Right ventricle myocardium superior (tissue), 1 donor: Measurements from ENCODE around the gene PLXNB1. TPM values are rescaled to one million over a fixed set of nuclear protein-coding genes. Genes with fewer than 3 reads are reported as not detected.
A peak's percentile ranks its signal among the peaks of the same experiment; 100 is the strongest.
"Not testable (repeated sequence)": the region's sequence is repeated elsewhere in the genome, so short reads cannot be mapped to it uniquely, and the experiment has no call there.

Experiments
- ATAC-seq: fragments of 200-7000 bp; cut with Tn5 transposase; one replicate; pipeline ENCODE4 v1.9.1; 2020; ENCODE audit warnings: mild to moderate bottlenecking; ENCODE audit not compliant: poor library complexity
- DNase-seq: peaks from one replicate; pipeline ENCODE4 v3.0.0-alpha.2; 2020
- intact Hi-C: fragments of 100-400 bp; cut with DNase I; formaldehyde crosslinking; loops from one replicate; pipeline ENCODE4 v1.11.2; 2022
- long read RNA-seq: library from polyadenylated mRNA; unstranded; transcript quantifications from one replicate; pipeline ENCODE4 v2.0.0, GENCODE V29; 2021
- total RNA-seq: library from RNA; stranded (reverse); fragmentation: NEBNext Ultra II Directional; extraction: Animal tissue kit (Norgen Biotek cat#: 25700); gene quantifications from one replicate; pipeline ENCODE4 v1.2.1, GENCODE V29; 2021
- donor health status: DM: no; HTN: yes; CAD: no; lungs with severe emphysema.

PLXNB1 gene
- total RNA-seq = 51.3 TPM
- long read RNA-seq, full-length matches to known transcripts = 4 of 81 reads
- long read RNA-seq, partial matches to known transcripts = 51 of 81 reads
- long read RNA-seq, other reads (novel, unspliced or antisense) = 26 of 81 reads

GRCh38 chr3:48429960-48430707 is at the start of gene PLXNB1:
PLXNB1 (minus strand) TSS chr3:48430086; CDS start chr3:48424611, 5,475 bp downstream.
- intact Hi-C loops = no loop called here
- DNase-seq = peak; percentile 48

GRCh38 chr3:48478626-48479555 is 49.0 kb upstream of the PLXNB1 start:
- DNase-seq = no peak
- ATAC-seq = no peak
- intact Hi-C loops = no loop called here

More at GRCh38 chr3:48429960-48430707, at the start of gene PLXNB1:
- ATAC-seq = peak; percentile 5

GRCh38 chr3:48477959-48478520 is 48.2 kb upstream of the PLXNB1 start:
- no peak for ATAC-seq
- intact Hi-C loops = no loop called here
- DNase-seq = no peak

GRCh38 chr3:48476426-48477053 is 46.7 kb upstream of the PLXNB1 start:
- ATAC-seq = no peak
- no peak for DNase-seq
- intact Hi-C loops = no loop called here

GRCh38 chr3:48475188-48475587 is 45.3 kb upstream of the PLXNB1 start:
- DNase-seq (no peak), ATAC-seq (no peak)
- intact Hi-C loops = no loop called here

- intact Hi-C loops = no loop called here
- DNase-seq (no peak), ATAC-seq (no peak)
Measured at GRCh38 chr3:48474619-48475018, 44.7 kb upstream of the PLXNB1 start.

- ATAC-seq, DNase-seq, intact Hi-C loops: not testable (repeated sequence)
Measured at GRCh38 chr3:48474031-48474430, 44.1 kb upstream of the PLXNB1 start.

GRCh38 chr3:48473617-48473952 is 43.7 kb upstream of the PLXNB1 start:
- intact Hi-C loops = no loop called here
- no peak for DNase-seq
- no peak for ATAC-seq

- peak; percentile 95 for DNase-seq
- intact Hi-C loops = no loop called here
- ATAC-seq = peak; percentile 93
Measured at GRCh38 chr3:48472923-48473616, 43.2 kb upstream of the PLXNB1 start.

GRCh38 chr3:48472673-48472922 is 42.7 kb upstream of the PLXNB1 start:
- peak; percentile 52 for DNase-seq

GRCh38 chr3:48470286-48470685 is 40.4 kb upstream of the PLXNB1 start:
- DNase-seq (no peak), ATAC-seq (no peak)
- intact Hi-C loops = no loop called here

More at GRCh38 chr3:48472673-48472922, 42.7 kb upstream of the PLXNB1 start:
- ATAC-seq = peak; percentile 41
- intact Hi-C loops = no loop called here

- ATAC-seq (no peak), DNase-seq (no peak)
- intact Hi-C loops = no loop called here
Measured at GRCh38 chr3:48469046-48469915, 39.4 kb upstream of the PLXNB1 start.

- ATAC-seq = no peak
- intact Hi-C loops = no loop called here
- DNase-seq = no peak
Measured at GRCh38 chr3:48468329-48468731, 38.4 kb upstream of the PLXNB1 start.

GRCh38 chr3:48467473-48468267 is 37.8 kb upstream of the PLXNB1 start:
- intact Hi-C loops = no loop called here
- DNase-seq (no peak), ATAC-seq (no peak)

- ATAC-seq (no peak), DNase-seq (no peak)
- intact Hi-C loops = no loop called here
Measured at GRCh38 chr3:48467110-48467454, 37.2 kb upstream of the PLXNB1 start.

GRCh38 chr3:48466386-48467109 is 36.7 kb upstream of the PLXNB1 start:
- ATAC-seq (peak; percentile 14), DNase-seq (no peak)
- intact Hi-C loops = no loop called here
